Gastrocnemius medialis (tissue), 4 donors: ENCODE measurements around the gene NTN1. TPM values are rescaled to one million over a fixed set of nuclear protein-coding genes. Genes with fewer than 3 reads are reported as not detected.

Experiments used
- ATAC-seq, 2 donors: fragments of 150-250 bp; one replicate each; pipeline ENCODE4 v1.9.1; 2016
- DNase-seq, 2 donors: peaks; one replicate each; pipeline ENCODE4 v3.0.0-alpha.2; 2019
- H3K27ac ChIP-seq, 4 donors: fragments of 200-600 bp; sonication (generic); 1 replicate in 1 of 4; 2 replicates in 3 of 4; pipeline ENCODE4 v1.5.1; 2016 to 2018; ENCODE audit warnings: mild to moderate bottlenecking in 2 of 4, moderate library complexity in 1 of 4
- H3K27me3 ChIP-seq, 3 donors: fragments of 200-600 bp; sonication (generic) in 2 of 3; 1 replicate in 1 of 3; 2 replicates in 2 of 3; pipeline versions ENCODE4 v1.5.1 to v1.6.0; 2016 to 2019; ENCODE audit warnings: mild to moderate bottlenecking in 1 of 3, moderate library complexity in 1 of 3
- H3K36me3 ChIP-seq, 2 donors: fragments of 200-600 bp; sonication (generic) in 1 of 2; one replicate each; pipeline ENCODE4 v1.5.1; 2017 to 2018
- H3K4me1 ChIP-seq, 2 donors: fragments of 200-600 bp; sonication (generic) in 1 of 2; one replicate each; pipeline ENCODE4 v1.5.1; 2016 to 2017; ENCODE audit warnings: mild to moderate bottlenecking in 2 of 2
- H3K4me3 ChIP-seq, 4 donors: fragments of 200-600 bp; sonication (generic) in 3 of 4; 1 replicate in 1 of 4; 2 replicates in 3 of 4; pipeline ENCODE4 v1.5.1; 2016 to 2019; ENCODE audit warnings: mild to moderate bottlenecking in 2 of 4
- H3K9me3 ChIP-seq, 3 donors: fragments of 200-600 bp; sonication (generic) in 2 of 3; 1 replicate in 1 of 3; 2 replicates in 2 of 3; pipeline ENCODE4 v1.5.1; 2016 to 2019
- POLR2A ChIP-seq, 2 donors: fragments of 450-650 bp; IDR thresholded peaks; one replicate each; pipeline ENCODE4 v1.6.1; 2017; ENCODE audit warnings: antibody characterized with exemption in 2 of 2, mild to moderate bottlenecking in 2 of 2, moderate library complexity in 2 of 2
- in situ Hi-C, 4 donors: fragments of 200-750 bp; cut with MboI; loops; one replicate each; pipeline versions ENCODE4 v1.15.0 to v1.8.0; 2017; ENCODE audit warnings: low sequenced_read_pairs in 4 of 4
- intact Hi-C: fragments of 100-400 bp; cut with DNase I; formaldehyde crosslinking; loops from one replicate; pipeline ENCODE4 v1.15.1; 2023; ENCODE audit warnings: low total_unique reads
- total RNA-seq, 4 donors: library from RNA; depleted of rRNA; stranded (reverse); fragments of >200 nt; gene quantifications; one replicate each; pipeline versions ENCODE4 v1.1.0 to v1.2.3, GENCODE V29; 2016
- TF ChIP-seq, protein P1 (sequence below), 5 experiments: fragments of 450-650 bp in 3 of 5; fragments of 200-600 bp in 2 of 5; sonication (generic) in 2 of 5; IDR thresholded peaks in 4 of 5; conservative IDR thresholded peaks in 1 of 5; 1 replicate in 4 of 5; 2 replicates in 1 of 5; pipeline ENCODE4 v1.5.1; 2016 to 2019; ENCODE audit warnings: antibody characterized with exemption in 5 of 5, mild to moderate bottlenecking in 3 of 5, moderate library complexity in 3 of 5

The NTN1 gene
- total RNA-seq, 4 donors from 2014 or later: 0.76 to 4.1 (median 1.2) TPM

DNA sequence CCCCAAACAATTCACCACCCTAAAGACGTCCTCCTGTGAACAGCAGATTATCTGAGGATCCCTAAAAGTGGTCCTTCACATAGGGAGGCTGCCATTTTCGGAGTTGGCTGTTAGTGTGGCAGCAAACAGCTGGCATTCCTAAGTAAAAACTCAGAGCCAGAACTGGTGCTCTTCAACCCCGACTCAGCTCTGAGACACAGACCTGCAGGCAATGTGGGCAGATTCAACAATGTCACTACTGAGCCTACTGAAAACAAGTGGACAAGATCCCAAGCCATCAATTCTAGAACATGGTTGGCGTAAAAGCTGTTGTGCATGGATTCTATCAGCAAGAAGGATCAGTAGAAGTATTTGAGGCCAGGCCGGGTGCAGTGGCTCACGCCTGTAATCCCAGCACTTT lies 247.2 kb downstream of the NTN1 start:
- Histone ChIP-seq H3K9me3 (no peaks in the 10 kb centered on the region), H3K4me1 (peaks cover 0 to 9% of the 10 kb centered on the region in 2 donors), H3K4me3 (no peak overlapping the region), H3K27ac (no peak overlapping the region), H3K36me3 (no peaks in the 10 kb centered on the region), H3K27me3 (no peaks in the 10 kb centered on the region)
- no peak for ATAC-seq
- intact Hi-C loops: no loop called here
- DNase-seq: no peak
- in situ Hi-C loops: no loop called here
- TF ChIP-seq, protein P1, sequence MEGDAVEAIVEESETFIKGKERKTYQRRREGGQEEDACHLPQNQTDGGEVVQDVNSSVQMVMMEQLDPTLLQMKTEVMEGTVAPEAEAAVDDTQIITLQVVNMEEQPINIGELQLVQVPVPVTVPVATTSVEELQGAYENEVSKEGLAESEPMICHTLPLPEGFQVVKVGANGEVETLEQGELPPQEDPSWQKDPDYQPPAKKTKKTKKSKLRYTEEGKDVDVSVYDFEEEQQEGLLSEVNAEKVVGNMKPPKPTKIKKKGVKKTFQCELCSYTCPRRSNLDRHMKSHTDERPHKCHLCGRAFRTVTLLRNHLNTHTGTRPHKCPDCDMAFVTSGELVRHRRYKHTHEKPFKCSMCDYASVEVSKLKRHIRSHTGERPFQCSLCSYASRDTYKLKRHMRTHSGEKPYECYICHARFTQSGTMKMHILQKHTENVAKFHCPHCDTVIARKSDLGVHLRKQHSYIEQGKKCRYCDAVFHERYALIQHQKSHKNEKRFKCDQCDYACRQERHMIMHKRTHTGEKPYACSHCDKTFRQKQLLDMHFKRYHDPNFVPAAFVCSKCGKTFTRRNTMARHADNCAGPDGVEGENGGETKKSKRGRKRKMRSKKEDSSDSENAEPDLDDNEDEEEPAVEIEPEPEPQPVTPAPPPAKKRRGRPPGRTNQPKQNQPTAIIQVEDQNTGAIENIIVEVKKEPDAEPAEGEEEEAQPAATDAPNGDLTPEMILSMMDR (IDR thresholded peaks at IDR 0.05 in 4 of 5, conservative IDR thresholded peaks at IDR 0.05 in 1 of 5): no peak
- no peak for TF ChIP-seq POLR2A (IDR thresholded peaks at IDR 0.05)

- intact Hi-C loops (no loop called here), in situ Hi-C loops (no loop called here)
- no peak for DNase-seq
- H3K9me3 ChIP-seq: no peaks in the 10 kb centered on the region
- no peak overlapping the region for H3K4me3 ChIP-seq
- H3K4me1 ChIP-seq: peaks cover 0 to 9% of the 10 kb centered on the region in 2 donors
- no peak overlapping the region for H3K27ac ChIP-seq
- H3K27me3 ChIP-seq: no peaks in the 10 kb centered on the region
- no peak for ATAC-seq
- no peaks in the 10 kb centered on the region for H3K36me3 ChIP-seq
- no peak for TF ChIP-seq POLR2A (IDR thresholded peaks at IDR 0.05)
- TF ChIP-seq, protein P1 (IDR thresholded peaks at IDR 0.05 in 4 of 5, conservative IDR thresholded peaks at IDR 0.05 in 1 of 5): no peak
These were observed 248.2 kb downstream of the NTN1 start for GRCh38 chr17:9269350-9270035.

GRCh38 chr17:9270921-9271320 lies 249.6 kb downstream of the NTN1 start:
- Histone ChIP-seq H3K36me3 (no peaks in the 10 kb centered on the region), H3K4me3 (no peak overlapping the region), H3K4me1 (peaks cover 0 to 9% of the 10 kb centered on the region in 2 donors), H3K9me3 (no peaks in the 10 kb centered on the region), H3K27ac (no peak overlapping the region), H3K27me3 (no peaks in the 10 kb centered on the region)
- ATAC-seq (no peak), DNase-seq (no peak)
- intact Hi-C loops (no loop called here), in situ Hi-C loops (no loop called here)
- TF ChIP-seq POLR2A (IDR thresholded peaks at IDR 0.05): no peak
- TF ChIP-seq, protein P1 (IDR thresholded peaks at IDR 0.05 in 4 of 5, conservative IDR thresholded peaks at IDR 0.05 in 1 of 5): no peak

GRCh38 chr17:9271989-9272388 lies 250.7 kb downstream of the NTN1 start:
- intact Hi-C loops (no loop called here), in situ Hi-C loops (no loop called here)
- DNase-seq: no peak
- no peak overlapping the region for H3K27ac ChIP-seq
- no peaks in the 10 kb centered on the region for H3K9me3 ChIP-seq
- H3K4me3 ChIP-seq: no peak overlapping the region
- H3K27me3 ChIP-seq: no peaks in the 10 kb centered on the region
- ATAC-seq: no peak
- no peak for TF ChIP-seq POLR2A (IDR thresholded peaks at IDR 0.05)
- TF ChIP-seq, protein P1 (IDR thresholded peaks at IDR 0.05 in 4 of 5, conservative IDR thresholded peaks at IDR 0.05 in 1 of 5): no peak
- no peaks in the 10 kb centered on the region for H3K36me3 ChIP-seq
- H3K4me1 ChIP-seq: no peaks in the 10 kb centered on the region
